ENCODE data around the gene SNRPD1. TPM values are rescaled to one million over a fixed set of nuclear protein-coding genes. Genes with fewer than 3 reads are reported as not detected.

SNRPD1 gene
- total RNA-seq, 4 donors from 2014 or later = 4.7 to 16.9 (median 14.1) TPM

GRCh38 chr18:21682371-21683051 lies 70.4 kb downstream of the SNRPD1 start:
- ATAC-seq = peak; percentile 89 to 92
- TF ChIP-seq CTCF (IDR thresholded peaks at IDR 0.05 in 4 of 5, conservative IDR thresholded peaks at IDR 0.05 in 1 of 5) = no peak
- TF ChIP-seq POLR2A (IDR thresholded peaks at IDR 0.05) = no peak
- intact Hi-C loops (cut with DNase I; ENCODE audit: low total_unique reads) = no loop called here

More at GRCh38 chr18:21682371-21683051, 70.4 kb downstream of the SNRPD1 start:
- peak overlapping the region in 3 of 4 donors; percentile 10 to 39 (median 33) for H3K4me3 ChIP-seq
- in situ Hi-C loops (cut with MboI; ENCODE audit: low sequenced_read_pairs in 4 of 4) = no loop called here
- no peaks in the 10 kb centered on the region for H3K27me3 ChIP-seq
- no peak for DNase-seq
- peaks cover 0 to 1% of the 10 kb centered on the region in 2 donors for H3K36me3 ChIP-seq
- H3K27ac ChIP-seq = peak overlapping the region; percentile 23 to 62 (median 48)
- no peaks in the 10 kb centered on the region for H3K9me3 ChIP-seq
- peaks cover 4 to 6% of the 10 kb centered on the region in 2 donors for H3K4me1 ChIP-seq

Small RNA genes within 50 kb of the gene (microRNA-seq; reads per million reads assigned to microRNA genes)
- 1.2 to 1.7 reads per million in 2 donors for gene MIR320C1 (ENCODE audit: borderline replicate concordance in 2 of 2)

Other genes with a start within 250 kb of the SNRPD1 start
- 10 to 100 TPM; 12.1 to 17.9 (median 17.4) TPM for gene ESCO1, start 11.6 kb upstream of the SNRPD1 start, total RNA-seq
- gene ABHD3, start 92.5 kb downstream of the SNRPD1 start, total RNA-seq = 1 to 10 TPM; 3.8 to 4.5 (median 4.2) TPM
- 10 to 100 TPM; 16.4 to 22.3 (median 21.6) TPM for gene MIB1, start 128.5 kb downstream of the SNRPD1 start, total RNA-seq